GM23248 (cell line): Measurements from ENCODE around the gene EGR1. TPM values are rescaled to one million over a fixed set of nuclear protein-coding genes. Genes with fewer than 3 reads are reported as not detected.

Source experiments
- DNase-seq: peaks from one replicate; pipeline ENCODE4 v3.0.0-alpha.2; 2015
- H2AFZ ChIP-seq: fragments of 200-600 bp; sonication (generic); 2 replicates; pipeline ENCODE4 v1.6.1; 2016; ENCODE audit warnings: antibody characterized with exemption
- H3F3A ChIP-seq: fragments of 200-600 bp; sonication (generic); 2 replicates; pipeline ENCODE4 v1.6.1; 2016; ENCODE audit warnings: mild to moderate bottlenecking, antibody characterized with exemption, mixed run types; ENCODE audit not compliant: insufficient read depth
- H3K27ac ChIP-seq: fragments of 200-600 bp; sonication (generic); 2 replicates; pipeline ENCODE4 v1.5.1; 2016; ENCODE audit warnings: mild to moderate bottlenecking
- H3K27me3 ChIP-seq: fragments of 200-600 bp; sonication (generic); replicated peaks from 2 replicates; pipeline ENCODE4 v1.6.1; 2016; ENCODE audit warnings: mild to moderate bottlenecking; ENCODE audit not compliant: insufficient read depth
- H3K36me3 ChIP-seq: fragments of 200-600 bp; sonication (generic); 2 replicates; pipeline ENCODE4 v1.6.1; 2016; ENCODE audit warnings: low read depth, mild to moderate bottlenecking
- H3K4me1 ChIP-seq: fragments of 200-600 bp; sonication (generic); 2 replicates; pipeline ENCODE4 v1.6.1; 2016; ENCODE audit warnings: mild to moderate bottlenecking; ENCODE audit not compliant: insufficient read depth
- H3K4me2 ChIP-seq: fragments of 200-600 bp; sonication (generic); one replicate; pipeline ENCODE4 v1.6.1; 2016; ENCODE audit warnings: mild to moderate bottlenecking; ENCODE audit not compliant: unreplicated experiment
- H3K4me3 ChIP-seq: fragments of 200-600 bp; sonication (generic); 2 replicates; pipeline ENCODE4 v1.5.1; 2016; ENCODE audit warnings: mild to moderate bottlenecking
- H3K79me2 ChIP-seq: fragments of 200-600 bp; sonication (generic); 2 replicates; pipeline ENCODE4 v1.6.1; 2016; ENCODE audit warnings: mild to moderate bottlenecking; ENCODE audit not compliant: insufficient read depth
- H3K9ac ChIP-seq: fragments of 200-600 bp; sonication (generic); 2 replicates; pipeline ENCODE4 v1.6.1; 2016; ENCODE audit warnings: mild to moderate bottlenecking
- H3K9me2 ChIP-seq: fragments of 200-600 bp; sonication (generic); 2 replicates; pipeline ENCODE4 v1.6.1; 2016; ENCODE audit warnings: mixed run types, mild to moderate bottlenecking, moderate library complexity; ENCODE audit not compliant: insufficient read depth
- H3K9me3 ChIP-seq: fragments of 200-600 bp; sonication (generic); one replicate; pipeline ENCODE4 v1.6.1; 2017; ENCODE audit warnings: low read depth
- H4K20me1 ChIP-seq: fragments of 200-600 bp; sonication (generic); 2 replicates; pipeline ENCODE4 v1.6.0; 2016; ENCODE audit not compliant: insufficient read depth
- EZH2 ChIP-seq: fragments of 200-600 bp; sonication (generic); IDR thresholded peaks from 2 replicates; pipeline ENCODE4 v1.6.1; 2018; ENCODE audit warnings: antibody characterized with exemption, mild to moderate bottlenecking; ENCODE audit not compliant: insufficient read depth, poor library complexity, severe bottlenecking
- EZH2phosphoT487 ChIP-seq: fragments of 200-600 bp; sonication (generic); IDR thresholded peaks from 2 replicates; pipeline ENCODE4 v1.6.1; 2018; ENCODE audit warnings: antibody characterized with exemption, moderate library complexity, mild to moderate bottlenecking, low read depth; ENCODE audit not compliant: insufficient read depth
- WGBS, 2 experiments: methylation state at CpG; one replicate each; pipeline ENCODE4 v1.1.6; 2015 to 2017; ENCODE audit warnings: low lambda C conversion rate in 2 of 2, low coverage in 1 of 2; ENCODE audit errors: missing lambda C conversion rate in 2 of 2; 5-methylcytosine and 5-hydroxymethylcytosine counted together
- in situ Hi-C: fragments of 300-500 bp; cut with MboI; formaldehyde crosslinking; loops from 2 replicates; pipeline ENCODE4 v1.15.0; 2020
- polyA plus RNA-seq: library from polyadenylated mRNA; unstranded; fragments of >200 nt; fragmentation: Nextera tagmentation; extraction: Ambion mirVana; gene quantifications from 2 replicates; pipeline ENCODE4 v1.2.1, GENCODE V29; 2016
- total RNA-seq: library from RNA; depleted of rRNA; stranded (reverse); fragments of >200 nt; shearing (Covaris generic); gene quantifications from 2 replicates; pipeline ENCODE4 v1.2.3, GENCODE V29; 2014

EGR1 gene
- total and polyA plus RNA-seq, 2 experiments from 2014 or later: 19.0 to 170 TPM

GRCh38 chr5:138450971-138451370, 14.3 kb upstream of the EGR1 start:
- Histone ChIP-seq H3K79me2 (no peaks in the 10 kb centered on the region), H3K4me2 (no peak overlapping the region), H2AFZ (no peak overlapping the region), H3K36me3 (no peaks in the 10 kb centered on the region), H3K27ac (no peak overlapping the region), H3K4me1 (peaks cover 14% of the 10 kb centered on the region), H3K4me3 (no peak overlapping the region), H3K9me2 (no peaks in the 10 kb centered on the region), H3F3A (no peaks in the 10 kb centered on the region), H3K9ac (no peak overlapping the region), H3K27me3 (no peaks in the 10 kb centered on the region), H3K9me3 (no peaks in the 10 kb centered on the region), H4K20me1 (no peaks in the 10 kb centered on the region)
- in situ Hi-C loops: no loop called here
- WGBS, 2 experiments: 73% methylated on average over 5 of the region's 5 CpGs
- DNase-seq: no peak
- TF ChIP-seq EZH2 (no peak), EZH2phosphoT487 (no peak)

DNA sequence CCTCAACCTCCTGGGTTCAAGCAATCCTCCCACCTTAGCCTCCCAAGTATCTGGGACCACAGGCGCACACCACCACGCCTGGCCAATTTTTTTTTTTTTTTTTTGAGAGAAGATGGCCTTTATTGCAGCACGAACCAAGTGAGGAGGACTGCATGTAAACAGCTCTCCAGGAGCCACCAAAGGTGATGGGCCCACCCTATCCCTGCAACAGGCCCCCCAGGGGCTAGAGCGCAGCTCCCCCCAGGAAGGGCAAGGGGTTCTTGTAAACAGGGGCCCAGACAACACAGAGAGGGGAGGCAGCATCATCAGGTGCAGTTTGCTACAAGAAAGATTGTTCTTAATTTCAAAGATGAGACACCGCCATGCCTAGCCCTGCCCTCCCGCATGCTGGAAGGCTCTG, 12.6 kb upstream of the EGR1 start:
- peaks cover 14% of the 10 kb centered on the region for H3K4me1 ChIP-seq
- in situ Hi-C loops: no loop called here

GRCh38 chr5:138453590-138453989, 11.7 kb upstream of the EGR1 start:
- TF ChIP-seq EZH2phosphoT487 (no peak), EZH2 (no peak)
- no peak overlapping the region for H3K4me3 ChIP-seq
- no peak for DNase-seq
- H3K27ac ChIP-seq: no peak overlapping the region
- H3K9me3 ChIP-seq: no peaks in the 10 kb centered on the region
- H3K27me3 ChIP-seq: no peaks in the 10 kb centered on the region
- in situ Hi-C loops: no loop called here
- no peaks in the 10 kb centered on the region for H3F3A ChIP-seq
- no peaks in the 10 kb centered on the region for H3K9me2 ChIP-seq
- no peak overlapping the region for H2AFZ ChIP-seq
- H3K4me2 ChIP-seq: no peak overlapping the region
- no peak overlapping the region for H3K9ac ChIP-seq
- H4K20me1 ChIP-seq: no peaks in the 10 kb centered on the region
- no peaks in the 10 kb centered on the region for H3K79me2 ChIP-seq
- H3K4me1 ChIP-seq: peaks cover 14% of the 10 kb centered on the region
- 80 to 82% methylated on average over 13 of the region's 13 CpGs for WGBS, 2 experiments
- no peaks in the 10 kb centered on the region for H3K36me3 ChIP-seq

More for the DNA sequence above, 12.6 kb upstream of the EGR1 start:
- Histone ChIP-seq H4K20me1 (no peaks in the 10 kb centered on the region), H3K27ac (no peak overlapping the region), H3K4me2 (no peak overlapping the region), H3K9me3 (no peaks in the 10 kb centered on the region), H3K4me3 (no peak overlapping the region), H3K27me3 (no peaks in the 10 kb centered on the region), H3K9ac (no peak overlapping the region), H3K9me2 (no peaks in the 10 kb centered on the region), H3F3A (no peaks in the 10 kb centered on the region), H3K36me3 (no peaks in the 10 kb centered on the region), H3K79me2 (no peaks in the 10 kb centered on the region), H2AFZ (no peak overlapping the region)
- DNase-seq: no peak
- 82 to 85% methylated on average over 6 of the region's 6 CpGs for WGBS, 2 experiments
- TF ChIP-seq EZH2phosphoT487 (no peak), EZH2 (no peak)

DNA sequence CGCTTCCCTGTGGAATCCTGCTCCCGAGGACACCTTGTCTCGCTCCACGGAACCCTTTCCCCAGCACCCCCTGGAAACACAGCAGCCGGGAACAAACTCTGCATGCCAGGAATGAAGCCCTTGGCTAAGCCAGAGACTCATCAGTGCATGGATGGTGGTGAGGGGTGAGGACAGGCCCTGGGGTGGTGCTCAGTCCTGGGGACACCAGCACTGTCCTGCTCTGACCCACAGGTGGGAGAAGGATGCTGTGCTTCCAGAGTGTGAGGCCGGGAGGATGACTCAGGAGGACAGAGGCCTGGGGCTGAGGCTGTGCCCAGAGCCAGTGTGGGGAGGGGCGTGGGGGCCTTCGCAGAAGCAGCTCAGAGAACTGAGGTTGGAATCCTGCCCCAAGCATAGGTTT, 11.2 kb upstream of the EGR1 start:
- H3F3A ChIP-seq: no peaks in the 10 kb centered on the region
- no peaks in the 10 kb centered on the region for H3K79me2 ChIP-seq
- no peak overlapping the region for H3K9ac ChIP-seq
- H3K9me3 ChIP-seq: no peaks in the 10 kb centered on the region
- H4K20me1 ChIP-seq: no peaks in the 10 kb centered on the region
- no peaks in the 10 kb centered on the region for H3K36me3 ChIP-seq
- in situ Hi-C loops: no loop called here
- no peaks in the 10 kb centered on the region for H3K9me2 ChIP-seq
- peaks cover 11% of the 10 kb centered on the region for H3K4me1 ChIP-seq
- H3K27me3 ChIP-seq: no peaks in the 10 kb centered on the region
- H2AFZ ChIP-seq: no peak overlapping the region
- no peak for DNase-seq
- WGBS, 2 experiments: 82 to 84% methylated on average over 8 of the region's 8 CpGs
- no peak overlapping the region for H3K4me3 ChIP-seq
- no peak overlapping the region for H3K27ac ChIP-seq
- no peak for TF ChIP-seq EZH2phosphoT487
- no peak for TF ChIP-seq EZH2
- no peak overlapping the region for H3K4me2 ChIP-seq
